ENCODE results near the gene TNK1.

DNA sequence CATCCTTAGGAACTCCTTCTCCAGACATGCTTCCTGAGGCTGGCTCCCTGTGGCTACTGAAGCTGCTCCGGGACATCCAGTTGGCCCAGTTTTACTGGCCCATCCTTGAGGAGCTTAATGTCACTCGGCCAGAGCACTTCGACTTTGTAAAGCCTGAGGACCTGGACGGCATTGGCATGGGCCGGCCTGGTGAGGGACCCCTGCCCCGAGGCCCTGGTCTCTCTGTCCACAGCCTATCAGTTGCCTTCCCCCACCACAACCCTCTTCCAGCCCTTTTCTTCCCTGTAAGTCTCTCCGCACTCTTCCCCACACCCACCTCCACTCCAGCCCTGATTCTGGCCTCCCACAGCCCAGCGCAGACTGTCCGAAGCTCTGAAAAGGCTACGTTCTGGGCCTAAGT is 2.0 kb downstream of the TNK1 start:
- no peak for TF ChIP-seq POLR2AphosphoS5 (IDR thresholded peaks at IDR 0.05; ENCODE audit: low read depth, low read length)
- no peak for TF ChIP-seq SIN3A (IDR thresholded peaks at IDR 0.05; ENCODE audit: borderline replicate concordance, insufficient read depth, low read length)
- TF ChIP-seq FOXP2 (optimal IDR thresholded peaks at IDR 0.05; ENCODE audit: borderline replicate concordance, extremely low read depth, extremely low read length, insufficient read depth) = no peak

All from PFSK-1 (cell line).